ENCODE results near the gene PHIP.

- TF ChIP-seq POLR2A (IDR thresholded peaks at IDR 0.05; ENCODE audit: low read length) (no peak), GATA1 (IDR thresholded peaks at IDR 0.05; ENCODE audit: low read depth, low read length) (no peak)
Observed at GRCh38 chr6:79117752-79118151, 39.7 kb upstream of the PHIP start.
